HepG2 (cell line): Measurements from ENCODE around the gene SMTNL1. TPM values are rescaled to one million over a fixed set of nuclear protein-coding genes. Genes with fewer than 3 reads are reported as not detected.

Experiments used
- CEBPG ChIP-seq: IDR thresholded peaks from 2 replicates; pipeline ENCODE4 v1.6.1; 2016
- CREB1 ChIP-seq, 2 experiments: fragments of 450-650 bp in 1 of 2; IDR thresholded peaks; 2 replicates each; pipeline ENCODE4 v1.6.1; 2016 to 2017; ENCODE audit warnings: control low read depth in 1 of 2, mild to moderate bottlenecking in 1 of 2, missing compliant biosample characterization in 1 of 2, missing genetic modification characterization in 1 of 2
- GATAD2A ChIP-seq: IDR thresholded peaks from 2 replicates; pipeline ENCODE4 v1.6.1; 2016
- HDAC2 ChIP-seq: sonication (generic); formaldehyde crosslinking; IDR thresholded peaks from 2 replicates; pipeline ENCODE4 v1.4.0; 2020; ENCODE audit warnings: missing genetic modification reagents
- HES4 ChIP-seq: sonication (generic); formaldehyde crosslinking; IDR thresholded peaks from 2 replicates; pipeline ENCODE4 v1.9.0; 2021; ENCODE audit warnings: mild to moderate bottlenecking, missing genetic modification reagents, borderline replicate concordance
- HOMEZ ChIP-seq: IDR thresholded peaks from 2 replicates; pipeline ENCODE4 v1.6.1; 2016; ENCODE audit warnings: low read depth
- MAFK ChIP-seq, 2 experiments: IDR thresholded peaks in 1 of 2; conservative IDR thresholded peaks in 1 of 2; 2 replicates each; pipeline ENCODE4 v1.6.1; 2011; ENCODE audit warnings: improper control_type of control experiment in 2 of 2, low read length in 2 of 2
- NR0B2 ChIP-seq: sonication (generic); formaldehyde crosslinking; IDR thresholded peaks from 2 replicates; pipeline ENCODE4 v1.4.0; 2020; ENCODE audit warnings: mild to moderate bottlenecking, missing genetic modification reagents
- SAP130 ChIP-seq: IDR thresholded peaks from 2 replicates; pipeline ENCODE4 v1.6.1; 2016; ENCODE audit warnings: low read depth
- TBX2 ChIP-seq: sonication (generic); formaldehyde crosslinking; IDR thresholded peaks from 2 replicates; pipeline ENCODE4 v1.5.0; 2020; ENCODE audit warnings: missing genetic modification reagents, mild to moderate bottlenecking, borderline replicate concordance
- ZBTB1 ChIP-seq: sonication (generic); formaldehyde crosslinking; IDR thresholded peaks from 2 replicates; pipeline ENCODE4 v1.4.0; 2020; ENCODE audit warnings: missing genetic modification reagents, borderline replicate concordance
- ZFY ChIP-seq: sonication (generic); formaldehyde crosslinking; IDR thresholded peaks from 2 replicates; pipeline ENCODE4 v1.4.0; 2020; ENCODE audit warnings: missing genetic modification reagents
- ZNF343 ChIP-seq: sonication (generic); formaldehyde crosslinking; IDR thresholded peaks from 2 replicates; pipeline ENCODE4 v1.4.0; 2020; ENCODE audit warnings: mild to moderate bottlenecking, missing genetic modification reagents
- ZNF619 ChIP-seq: sonication (generic); formaldehyde crosslinking; IDR thresholded peaks from 2 replicates; pipeline ENCODE4 v1.4.0; 2020; ENCODE audit warnings: mild to moderate bottlenecking, missing genetic modification reagents
- ZNF629 ChIP-seq: sonication (generic); formaldehyde crosslinking; conservative IDR thresholded peaks from 2 replicates; pipeline ENCODE4 v1.5.0; 2020; ENCODE audit warnings: missing genetic modification reagents
- ZUFSP ChIP-seq: sonication (generic); formaldehyde crosslinking; IDR thresholded peaks from 2 replicates; pipeline ENCODE4 v1.9.0; 2021; ENCODE audit warnings: missing genetic modification reagents, mild to moderate bottlenecking, borderline replicate concordance
- polyA plus RNA-seq, 8 experiments: library from polyadenylated mRNA; depleted of rRNA in 3 of 8; stranded (reverse) in 7 of 8; unstranded in 1 of 8; fragments of >200 nt; fragmentation: Illumina TruSeq in 4 of 8; extraction: Trizol in 4 of 8; gene quantifications; 2 replicates each; pipeline versions ENCODE4 v1.2.1 to v1.2.3, GENCODE V29; 2011 to 2016; ENCODE audit warnings: low read depth in 4 of 8, missing spikeins in 1 of 8, mixed read lengths in 1 of 8; ENCODE audit not compliant: insufficient read depth in 1 of 8
- total RNA-seq, 5 experiments: library from RNA; depleted of rRNA; stranded (reverse); fragments of >200 nt; fragmentation: Illumina TruSeq; extraction: Trizol; gene quantifications; 2 replicates each; pipeline ENCODE4 v1.2.3, GENCODE V29; 2016; ENCODE audit warnings: low read depth in 1 of 5
- TF ChIP-seq, protein P1 (sequence below): sonication (generic); formaldehyde crosslinking; IDR thresholded peaks from 2 replicates; pipeline ENCODE4 v1.8.0; 2022; ENCODE audit warnings: missing genetic modification reagents, mild to moderate bottlenecking, borderline replicate concordance
- TF ChIP-seq, protein P2 (sequence below): sonication (generic); formaldehyde crosslinking; conservative IDR thresholded peaks from 2 replicates; pipeline ENCODE4 v1.8.1; 2023; ENCODE audit warnings: missing genetic modification reagents
- TF ChIP-seq, protein P3 (sequence below): IDR thresholded peaks from 2 replicates; pipeline ENCODE4 v1.6.1; 2012; ENCODE audit warnings: inconsistent platforms
- TF ChIP-seq, protein P4 (sequence below): sonication (generic); formaldehyde crosslinking; conservative IDR thresholded peaks from 2 replicates; pipeline ENCODE4 v1.4.0; 2020; ENCODE audit warnings: mild to moderate bottlenecking, missing genetic modification reagents, moderate library complexity

The SMTNL1 gene
- total and polyA plus RNA-seq, 2 of the 13 experiments (the other 11 are each of a cell fraction or from before 2014, with no cell fraction given), result 0.04 TPM; not detected in 1

GRCh38 chr11:57504511-57504910, 32.9 kb upstream of the SMTNL1 start (continued):
- TF ChIP-seq ZNF619 (CRISPR knock-in tag), result no peak
- 0 out of 2 replicates have a peak, but pooled peaks have one; percentile 32 for TF ChIP-seq HDAC2
- TF ChIP-seq TBX2 (CRISPR knock-in tag), result 0 out of 2 replicates have a peak, but pooled peaks have one; percentile 37
- TF ChIP-seq HOMEZ (CRISPR knock-in tag), result no peak
- no peak for TF ChIP-seq HES4 (CRISPR knock-in tag)
- no peak for TF ChIP-seq ZNF343 (CRISPR knock-in tag)
- TF ChIP-seq GATAD2A (CRISPR knock-in tag), result peak; percentile 60
- 0 out of 2 replicates have a peak, but pooled peaks have one; percentile 13 for TF ChIP-seq ZNF629
- TF ChIP-seq, protein P1, sequence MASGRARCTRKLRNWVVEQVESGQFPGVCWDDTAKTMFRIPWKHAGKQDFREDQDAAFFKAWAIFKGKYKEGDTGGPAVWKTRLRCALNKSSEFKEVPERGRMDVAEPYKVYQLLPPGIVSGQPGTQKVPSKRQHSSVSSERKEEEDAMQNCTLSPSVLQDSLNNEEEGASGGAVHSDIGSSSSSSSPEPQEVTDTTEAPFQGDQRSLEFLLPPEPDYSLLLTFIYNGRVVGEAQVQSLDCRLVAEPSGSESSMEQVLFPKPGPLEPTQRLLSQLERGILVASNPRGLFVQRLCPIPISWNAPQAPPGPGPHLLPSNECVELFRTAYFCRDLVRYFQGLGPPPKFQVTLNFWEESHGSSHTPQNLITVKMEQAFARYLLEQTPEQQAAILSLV (CRISPR knock-in tag), result no peak
- peak; percentile 24; the same call in 1 of the 2 replicates for TF ChIP-seq SAP130 (CRISPR knock-in tag)
- 0 out of 4 replicates have a peak, but pooled peaks of 1 of the 2 experiments have one; percentile 0 for TF ChIP-seq MAFK (conservative IDR thresholded peaks at IDR 0.05 in 1 of 2, IDR thresholded peaks at IDR 0.05 in 1 of 2; ENCODE audit: low read length in 2 of 2)
- no peak for TF ChIP-seq CREB1 (IDR thresholded peaks at IDR 0.05)
- no peak for TF ChIP-seq CREB1 (CRISPR knock-in tag; IDR thresholded peaks at IDR 0.05)
- TF ChIP-seq ZUFSP, result no peak
- no peak for TF ChIP-seq ZBTB1 (CRISPR knock-in tag)
- TF ChIP-seq NR0B2 (CRISPR knock-in tag), result no peak
- TF ChIP-seq, protein P2, sequence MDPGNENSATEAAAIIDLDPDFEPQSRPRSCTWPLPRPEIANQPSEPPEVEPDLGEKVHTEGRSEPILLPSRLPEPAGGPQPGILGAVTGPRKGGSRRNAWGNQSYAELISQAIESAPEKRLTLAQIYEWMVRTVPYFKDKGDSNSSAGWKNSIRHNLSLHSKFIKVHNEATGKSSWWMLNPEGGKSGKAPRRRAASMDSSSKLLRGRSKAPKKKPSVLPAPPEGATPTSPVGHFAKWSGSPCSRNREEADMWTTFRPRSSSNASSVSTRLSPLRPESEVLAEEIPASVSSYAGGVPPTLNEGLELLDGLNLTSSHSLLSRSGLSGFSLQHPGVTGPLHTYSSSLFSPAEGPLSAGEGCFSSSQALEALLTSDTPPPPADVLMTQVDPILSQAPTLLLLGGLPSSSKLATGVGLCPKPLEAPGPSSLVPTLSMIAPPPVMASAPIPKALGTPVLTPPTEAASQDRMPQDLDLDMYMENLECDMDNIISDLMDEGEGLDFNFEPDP (CRISPR knock-in tag), result no peak
- TF ChIP-seq, protein P3, sequence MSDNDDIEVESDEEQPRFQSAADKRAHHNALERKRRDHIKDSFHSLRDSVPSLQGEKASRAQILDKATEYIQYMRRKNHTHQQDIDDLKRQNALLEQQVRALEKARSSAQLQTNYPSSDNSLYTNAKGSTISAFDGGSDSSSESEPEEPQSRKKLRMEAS, result peak; percentile 42; the same call in 1 of the 2 replicates
- TF ChIP-seq, protein P4, sequence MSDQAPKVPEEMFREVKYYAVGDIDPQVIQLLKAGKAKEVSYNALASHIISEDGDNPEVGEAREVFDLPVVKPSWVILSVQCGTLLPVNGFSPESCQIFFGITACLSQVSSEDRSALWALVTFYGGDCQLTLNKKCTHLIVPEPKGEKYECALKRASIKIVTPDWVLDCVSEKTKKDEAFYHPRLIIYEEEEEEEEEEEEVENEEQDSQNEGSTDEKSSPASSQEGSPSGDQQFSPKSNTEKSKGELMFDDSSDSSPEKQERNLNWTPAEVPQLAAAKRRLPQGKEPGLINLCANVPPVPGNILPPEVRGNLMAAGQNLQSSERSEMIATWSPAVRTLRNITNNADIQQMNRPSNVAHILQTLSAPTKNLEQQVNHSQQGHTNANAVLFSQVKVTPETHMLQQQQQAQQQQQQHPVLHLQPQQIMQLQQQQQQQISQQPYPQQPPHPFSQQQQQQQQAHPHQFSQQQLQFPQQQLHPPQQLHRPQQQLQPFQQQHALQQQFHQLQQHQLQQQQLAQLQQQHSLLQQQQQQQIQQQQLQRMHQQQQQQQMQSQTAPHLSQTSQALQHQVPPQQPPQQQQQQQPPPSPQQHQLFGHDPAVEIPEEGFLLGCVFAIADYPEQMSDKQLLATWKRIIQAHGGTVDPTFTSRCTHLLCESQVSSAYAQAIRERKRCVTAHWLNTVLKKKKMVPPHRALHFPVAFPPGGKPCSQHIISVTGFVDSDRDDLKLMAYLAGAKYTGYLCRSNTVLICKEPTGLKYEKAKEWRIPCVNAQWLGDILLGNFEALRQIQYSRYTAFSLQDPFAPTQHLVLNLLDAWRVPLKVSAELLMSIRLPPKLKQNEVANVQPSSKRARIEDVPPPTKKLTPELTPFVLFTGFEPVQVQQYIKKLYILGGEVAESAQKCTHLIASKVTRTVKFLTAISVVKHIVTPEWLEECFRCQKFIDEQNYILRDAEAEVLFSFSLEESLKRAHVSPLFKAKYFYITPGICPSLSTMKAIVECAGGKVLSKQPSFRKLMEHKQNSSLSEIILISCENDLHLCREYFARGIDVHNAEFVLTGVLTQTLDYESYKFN, result 0 out of 2 replicates have a peak, but pooled peaks have one; percentile 16
- 0 out of 2 replicates have a peak, but pooled peaks have one; percentile 6 for TF ChIP-seq CEBPG (CRISPR knock-in tag)
- 0 out of 2 replicates have a peak, but pooled peaks have one; percentile 34 for TF ChIP-seq ZFY (CRISPR knock-in tag)
